Fibroblast of skin of back (primary cell): ENCODE results near the gene CD79A.

Experiments used
- DNase-seq: peaks from one replicate; pipeline ENCODE4 v3.0.0-alpha.2; 2013

CD79A gene

GRCh38 chr19:41920882-41921576 lies 44.0 kb downstream of the CD79A start:
- no peak for DNase-seq

- no peak for DNase-seq
Measured at GRCh38 chr19:41921577-41922576, 44.8 kb downstream of the CD79A start.

- DNase-seq: no peak
Measured at GRCh38 chr19:41922585-41922984, 45.5 kb downstream of the CD79A start.

GRCh38 chr19:41923045-41923788 lies 46.1 kb downstream of the CD79A start:
- no peak for DNase-seq

GRCh38 chr19:41924151-41925145 lies 47.4 kb downstream of the CD79A start:
- no peak for DNase-seq

- DNase-seq: no peak
Measured at GRCh38 chr19:41925208-41926003, 48.3 kb downstream of the CD79A start.

GRCh38 chr19:41926028-41926762 lies 49.1 kb downstream of the CD79A start:
- DNase-seq: no peak

GRCh38 chr19:41926763-41927496 lies 49.9 kb downstream of the CD79A start:
- no peak for DNase-seq

GRCh38 chr19:41927497-41928192 lies 50.6 kb downstream of the CD79A start:
- DNase-seq: no peak

- no peak for DNase-seq
Measured at GRCh38 chr19:41928221-41928683, 51.2 kb downstream of the CD79A start, which contains the start of gene ERFL. Gene ERFL (minus strand): TSS chr19:41928449. CDS start chr19:41912919, 15,530 bp downstream.

- DNase-seq: no peak
Measured at GRCh38 chr19:41928754-41929535, 51.9 kb downstream of the CD79A start.

GRCh38 chr19:41929536-41930071 lies 52.5 kb downstream of the CD79A start:
- no peak for DNase-seq

GRCh38 chr19:41930322-41930722 lies 53.2 kb downstream of the CD79A start:
- no peak for DNase-seq
